Brain microvascular endothelial cell (primary cell): Measurements from ENCODE around the gene OR51B4.
"Not testable (repeated sequence)": the region's sequence is repeated elsewhere in the genome, so short reads cannot be mapped to it uniquely, and the experiment has no call there.

Experiments used
- DNase-seq: peaks from one replicate; pipeline ENCODE4 v3.0.0-alpha.2; 2020
- H3K27ac ChIP-seq: fragments of 250-450 bp; sonication (Bioruptor Pico); 2 replicates; pipeline ENCODE4 v1.5.1; 2020; ENCODE audit warnings: mild to moderate bottlenecking, moderate library complexity
- H3K27me3 ChIP-seq: fragments of 250-450 bp; sonication (Bioruptor Pico); replicated peaks from 2 replicates; pipeline ENCODE4 v1.5.1; 2020; ENCODE audit warnings: mild to moderate bottlenecking
- H3K36me3 ChIP-seq: fragments of 250-450 bp; sonication (Bioruptor Pico); replicated peaks from 2 replicates; pipeline ENCODE4 v1.5.1; 2020; ENCODE audit warnings: mild to moderate bottlenecking
- H3K4me3 ChIP-seq: 2 replicates; pipeline ENCODE4 v1.5.1; 2011; ENCODE audit warnings: low read depth, mild to moderate bottlenecking, control low read depth, low read length, moderate library complexity
- in situ Hi-C: cut with HindIII; loops from 2 replicates; pipeline ENCODE4 v1.10.0; 2017; ENCODE audit warnings: low sequenced_read_pairs, low pct_ligation_motif_present
- TF ChIP-seq, protein P1 (sequence below): IDR thresholded peaks from 2 replicates; pipeline ENCODE4 v1.5.1; 2011; ENCODE audit warnings: low read depth, mild to moderate bottlenecking, moderate library complexity, low read length, control low read depth, inconsistent platforms; ENCODE audit errors: missing control alignments

Gene OR51B4

DNA sequence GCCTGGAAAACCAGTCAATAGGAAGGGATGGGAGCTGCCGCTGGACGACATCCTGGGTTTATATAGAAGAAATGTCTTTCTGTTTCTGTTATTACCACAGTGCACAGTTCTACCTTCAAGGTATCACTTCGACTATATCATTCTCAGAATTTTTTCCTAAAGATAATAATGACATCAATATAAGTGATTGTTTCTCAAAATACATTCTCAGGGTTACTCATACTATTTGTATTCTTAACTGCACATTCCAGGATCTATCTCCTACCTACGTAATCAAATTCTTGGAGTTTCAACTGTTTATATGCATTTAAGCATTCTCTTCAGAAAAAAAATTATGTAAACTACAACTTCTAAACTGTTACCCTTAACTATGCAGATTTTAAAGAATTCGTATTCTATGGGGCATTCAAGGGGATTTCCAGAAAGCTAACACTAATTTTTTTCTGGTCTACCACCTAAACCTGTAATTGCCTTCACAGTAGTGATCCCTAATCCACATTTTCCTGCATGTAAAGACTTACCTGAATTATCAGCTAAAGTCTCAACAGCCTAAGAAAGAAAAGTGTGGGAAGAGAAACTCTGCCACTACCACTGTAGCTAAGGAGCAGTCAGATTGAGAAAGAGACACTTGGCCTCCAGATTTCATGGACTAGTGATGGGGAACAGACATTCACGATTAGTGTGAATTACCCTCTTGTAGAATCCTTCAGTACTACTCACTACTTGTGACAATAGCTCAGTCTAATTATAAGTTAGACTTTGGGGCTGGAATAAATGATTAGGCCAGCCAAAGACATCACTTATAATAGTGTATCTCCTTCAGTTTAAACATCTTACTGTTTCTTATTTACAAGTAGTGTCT is 42.0 kb upstream of the OR51B4 start, which contains the start of gene OR51B5:
Gene OR51B5 (minus strand): TSS at position 51 of the 862 bp plus-strand sequence. CDS start 0 bp downstream, at position 51.
- in situ Hi-C loops = no loop called here
- no peak within 1 kb of the TSS for H3K4me3 ChIP-seq
- DNase-seq = no peak
- no peaks in the 10 kb centered on the region for H3K27me3 ChIP-seq
- peak within 1 kb of the TSS; percentile 78 for H3K27ac ChIP-seq
- H3K36me3 ChIP-seq = no peaks in the 10 kb centered on the region
- TF ChIP-seq, protein P1, sequence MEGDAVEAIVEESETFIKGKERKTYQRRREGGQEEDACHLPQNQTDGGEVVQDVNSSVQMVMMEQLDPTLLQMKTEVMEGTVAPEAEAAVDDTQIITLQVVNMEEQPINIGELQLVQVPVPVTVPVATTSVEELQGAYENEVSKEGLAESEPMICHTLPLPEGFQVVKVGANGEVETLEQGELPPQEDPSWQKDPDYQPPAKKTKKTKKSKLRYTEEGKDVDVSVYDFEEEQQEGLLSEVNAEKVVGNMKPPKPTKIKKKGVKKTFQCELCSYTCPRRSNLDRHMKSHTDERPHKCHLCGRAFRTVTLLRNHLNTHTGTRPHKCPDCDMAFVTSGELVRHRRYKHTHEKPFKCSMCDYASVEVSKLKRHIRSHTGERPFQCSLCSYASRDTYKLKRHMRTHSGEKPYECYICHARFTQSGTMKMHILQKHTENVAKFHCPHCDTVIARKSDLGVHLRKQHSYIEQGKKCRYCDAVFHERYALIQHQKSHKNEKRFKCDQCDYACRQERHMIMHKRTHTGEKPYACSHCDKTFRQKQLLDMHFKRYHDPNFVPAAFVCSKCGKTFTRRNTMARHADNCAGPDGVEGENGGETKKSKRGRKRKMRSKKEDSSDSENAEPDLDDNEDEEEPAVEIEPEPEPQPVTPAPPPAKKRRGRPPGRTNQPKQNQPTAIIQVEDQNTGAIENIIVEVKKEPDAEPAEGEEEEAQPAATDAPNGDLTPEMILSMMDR = no peak

DNA sequence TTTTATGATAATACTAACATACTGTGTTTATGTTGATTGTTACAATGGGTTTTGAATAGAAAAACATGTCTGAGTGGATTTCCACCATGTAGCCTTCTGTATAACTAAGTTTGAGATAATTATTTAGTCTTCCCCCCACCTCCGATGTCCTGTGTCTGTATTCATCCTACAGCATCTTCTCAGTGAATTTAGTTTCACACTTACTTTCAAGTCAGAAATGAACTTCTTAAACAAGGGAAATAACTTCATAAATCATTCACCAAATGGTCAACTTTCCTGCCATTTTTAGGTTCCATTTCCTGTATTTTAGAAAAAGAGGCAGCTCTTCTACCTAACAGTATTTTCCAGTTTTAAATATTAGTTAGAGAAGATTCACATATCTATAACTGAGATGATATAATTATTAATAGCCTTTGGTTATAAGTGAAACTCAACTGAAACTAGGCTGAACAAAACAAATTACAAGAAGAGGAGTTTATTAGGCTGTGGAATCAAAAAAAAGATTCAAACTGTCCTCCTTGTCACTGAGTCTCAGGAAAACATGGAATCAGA is 38.1 kb upstream of the OR51B4 start:
- in situ Hi-C loops = no loop called here
- TF ChIP-seq, protein P1 = no peak
- Histone ChIP-seq H3K36me3 (no peaks in the 10 kb centered on the region), H3K27me3 (no peaks in the 10 kb centered on the region), H3K27ac (no peak overlapping the region), H3K4me3 (no peak overlapping the region)
- no peak for DNase-seq

DNA sequence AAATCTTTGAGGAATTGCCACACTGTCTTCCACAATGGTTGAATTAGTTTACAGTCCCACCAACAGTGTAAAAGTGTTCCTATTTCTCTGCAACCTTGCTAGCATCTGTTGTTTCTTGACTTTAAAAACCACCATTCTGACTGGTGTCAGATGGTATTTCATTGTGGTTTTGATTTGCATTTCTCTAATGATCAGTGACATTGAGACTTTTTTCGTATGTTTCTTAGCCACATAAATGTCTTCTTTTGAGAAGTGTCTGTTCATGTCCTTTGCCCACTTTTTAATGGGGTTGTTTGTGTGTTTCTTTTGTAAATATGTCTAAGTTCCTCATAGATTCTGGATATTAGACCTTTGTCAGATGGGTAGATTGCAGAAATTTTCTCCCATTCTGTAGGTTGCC is 35.5 kb upstream of the OR51B4 start:
- in situ Hi-C loops, H3K4me3 ChIP-seq, H3K36me3 ChIP-seq, DNase-seq, H3K27ac ChIP-seq, H3K27me3 ChIP-seq: not testable (repeated sequence)

DNA sequence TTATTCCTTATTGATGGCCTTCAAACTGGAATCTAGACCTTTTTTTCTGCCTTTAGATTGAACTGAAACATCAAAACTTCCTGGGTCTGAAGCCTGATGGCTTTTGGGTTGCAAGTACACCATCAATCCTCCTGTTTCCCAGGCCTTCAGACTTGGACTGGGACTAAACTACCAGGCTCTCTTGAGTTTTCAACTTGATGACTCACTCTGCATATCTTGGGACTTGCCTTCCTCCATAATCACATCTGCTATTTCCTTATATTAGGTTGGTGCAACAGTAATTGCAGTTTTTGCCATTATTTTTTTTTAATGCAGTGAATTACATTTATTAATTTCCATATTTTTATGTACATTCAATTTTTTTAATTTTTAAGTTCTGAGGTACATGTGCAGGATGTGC is 34.6 kb upstream of the OR51B4 start:
- Histone ChIP-seq H3K27ac (no peak overlapping the region), H3K36me3 (no peaks in the 10 kb centered on the region), H3K27me3 (no peaks in the 10 kb centered on the region), H3K4me3 (no peak overlapping the region)
- in situ Hi-C loops = no loop called here
- peak; percentile 49 for DNase-seq
- TF ChIP-seq, protein P1 = no peak

DNA sequence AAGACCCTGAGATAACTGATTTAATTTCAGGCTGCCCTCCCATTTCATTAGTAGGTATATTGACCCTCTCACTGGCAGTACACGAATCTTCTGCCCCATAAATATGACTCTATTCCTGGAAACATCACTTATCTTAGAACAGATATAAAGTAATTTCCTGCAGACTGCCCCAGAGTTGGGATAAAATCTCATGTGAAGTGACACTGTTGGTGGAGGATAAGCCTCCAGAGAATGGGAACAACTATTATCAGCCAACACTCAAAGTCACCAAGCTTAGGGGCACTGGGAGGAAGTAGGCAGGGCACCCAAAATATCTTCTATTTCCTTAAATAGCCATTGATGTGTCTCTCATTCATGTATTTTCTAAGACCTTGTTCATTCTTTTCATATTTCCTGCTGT is 33.4 kb upstream of the OR51B4 start:
- in situ Hi-C loops = no loop called here
- no peak overlapping the region for H3K27ac ChIP-seq
- no peak overlapping the region for H3K4me3 ChIP-seq
- no peaks in the 10 kb centered on the region for H3K36me3 ChIP-seq
- no peaks in the 10 kb centered on the region for H3K27me3 ChIP-seq
- DNase-seq = no peak
- TF ChIP-seq, protein P1 = no peak

DNA sequence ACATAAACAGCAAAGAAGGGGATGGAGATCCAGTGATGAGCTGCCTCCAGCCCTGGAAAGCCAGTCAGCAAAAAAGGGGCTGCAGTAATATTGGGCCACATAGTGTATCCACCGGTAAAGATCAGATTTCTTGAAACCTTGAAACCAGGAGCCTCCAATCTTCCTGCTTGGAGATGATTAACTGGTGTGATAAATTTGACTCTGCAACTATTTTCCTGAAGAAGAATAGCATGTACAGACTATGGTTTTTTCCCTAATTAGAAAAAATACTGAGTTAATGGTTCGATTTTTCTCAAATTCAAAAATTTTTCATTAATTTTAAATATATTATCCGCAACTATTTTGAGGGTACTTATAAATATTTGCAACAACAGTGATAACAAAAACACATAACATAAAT is 22.5 kb upstream of the OR51B4 start, which contains the start of gene OR51B2:
Gene OR51B2 (minus strand): TSS at position 101 of the 400 bp plus-strand sequence. CDS start 0 bp downstream, at position 101.
- no peaks in the 10 kb centered on the region for H3K36me3 ChIP-seq
- in situ Hi-C loops = no loop called here
- no peak within 1 kb of the TSS for H3K4me3 ChIP-seq
- no peak for DNase-seq
- H3K27me3 ChIP-seq = no peaks in the 10 kb centered on the region
- no peak within 1 kb of the TSS for H3K27ac ChIP-seq
- TF ChIP-seq, protein P1 = no peak
